Fibroblast of lung (primary cell): ENCODE measurements around the gene FHOD3.

Source experiments
- CTCF ChIP-seq, 2 donors: IDR thresholded peaks in 1 of 2; conservative IDR thresholded peaks in 1 of 2; 1 replicate in 1 of 2; 2 replicates in 1 of 2; pipeline ENCODE4 v1.5.1; 2011 to 2012; ENCODE audit warnings: low read length in 2 of 2, control low read depth in 1 of 2, inconsistent platforms in 1 of 2, low read depth in 1 of 2, mild to moderate bottlenecking in 1 of 2
- EZH2 ChIP-seq: IDR thresholded peaks from 2 replicates; pipeline ENCODE4 v1.5.1; 2012; ENCODE audit warnings: low read length, control low read depth, mild to moderate bottlenecking; ENCODE audit errors: missing control alignments

- TF ChIP-seq CTCF (conservative IDR thresholded peaks at IDR 0.05 in 1 of 2, IDR thresholded peaks at IDR 0.05 in 1 of 2; ENCODE audit: low read depth in 1 of 2, low read length in 2 of 2) (no peak), EZH2 (no peak)
Measured at GRCh38 chr18:36756242-36756641, 458.7 kb downstream of the FHOD3 start.
